GM12891 (cell line): ENCODE results near the gene ZER1.

Source experiments
- PAX5 ChIP-seq: IDR thresholded peaks from 2 replicates; pipeline ENCODE4 v1.6.1; 2011; ENCODE audit warnings: low read length, moderate library complexity, mild to moderate bottlenecking; ENCODE audit not compliant: insufficient read depth, severe bottlenecking
- POLR2A ChIP-seq: IDR thresholded peaks from 2 replicates; pipeline ENCODE4 v1.6.1; 2011; ENCODE audit warnings: low read depth, low read length, control low read depth
- POLR2AphosphoS5 ChIP-seq: IDR thresholded peaks from 2 replicates; pipeline ENCODE4 v1.6.1; 2011; ENCODE audit warnings: low read depth, low read length, control low read depth
- POU2F2 ChIP-seq: IDR thresholded peaks from 2 replicates; pipeline ENCODE4 v1.6.1; 2011; ENCODE audit warnings: low read depth, mild to moderate bottlenecking, control low read depth, low read length, moderate library complexity
- SPI1 ChIP-seq: IDR thresholded peaks from 2 replicates; pipeline ENCODE4 v1.6.1; 2011; ENCODE audit warnings: low read depth, low read length, control low read depth
- TAF1 ChIP-seq: IDR thresholded peaks from 2 replicates; pipeline ENCODE4 v1.6.1; 2011; ENCODE audit warnings: low read depth, low read length, control low read depth

DNA sequence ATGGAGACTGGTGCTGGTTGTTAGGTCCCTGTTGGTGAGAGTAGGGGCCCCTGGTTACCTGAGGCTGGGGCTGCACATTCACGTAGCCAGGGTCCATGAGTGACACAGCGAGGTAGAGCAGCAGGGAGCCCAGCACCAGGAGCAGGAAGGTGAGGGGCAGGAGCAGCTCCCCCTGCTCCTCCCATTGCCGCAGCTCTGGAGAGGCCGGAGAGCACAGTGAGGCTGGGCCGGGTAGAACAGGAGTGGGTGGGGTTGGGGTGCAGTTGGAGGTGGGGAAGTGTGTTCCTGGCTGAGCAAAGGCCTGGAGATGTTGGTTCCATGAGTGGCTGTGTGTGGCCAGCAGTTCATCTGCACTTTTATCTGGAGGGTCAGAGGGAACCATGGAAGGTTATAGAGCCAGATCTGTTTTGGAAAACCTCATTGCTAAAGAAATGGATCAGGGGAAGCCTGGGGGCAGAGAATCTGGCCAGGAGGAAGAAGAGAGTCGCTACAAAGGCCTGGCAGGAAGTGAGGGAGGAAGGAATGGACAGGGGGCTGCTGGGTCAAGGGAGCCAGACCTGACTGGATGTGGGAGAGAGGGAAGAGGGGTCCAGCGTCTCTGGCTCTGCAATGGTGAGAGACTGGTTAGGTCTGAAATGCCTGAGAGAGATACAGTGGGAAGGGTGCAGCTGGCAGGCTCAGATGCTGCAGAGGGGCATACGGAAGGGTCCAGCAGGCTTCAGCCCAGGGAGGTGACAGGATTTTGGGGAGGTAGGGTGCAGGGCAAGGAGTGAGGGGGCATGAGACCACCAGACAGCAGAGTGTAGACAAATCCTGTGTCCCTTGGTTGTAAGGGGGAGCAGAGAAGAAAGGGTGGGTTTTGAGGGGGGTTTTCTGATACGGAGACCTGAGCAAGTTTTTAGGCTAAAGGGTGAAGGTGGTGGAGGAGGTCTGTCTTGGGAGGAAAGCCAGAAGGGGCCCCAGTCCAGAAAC is 49.1 kb downstream of the ZER1 start:
- TF ChIP-seq POLR2A (no peak), POLR2AphosphoS5 (no peak), SPI1 (no peak), PAX5 (no peak), TAF1 (no peak), POU2F2 (no peak)
